Measurements from ENCODE around the gene SLC30A3. TPM values are rescaled to one million over a fixed set of nuclear protein-coding genes. Genes with fewer than 3 reads are reported as not detected.

The SLC30A3 gene
- not detected in 2 replicates for total RNA-seq

GRCh38 chr2:27262379-27263286 is at the start of gene SLC30A3:
SLC30A3 (minus strand) TSS chr2:27263047; CDS start chr2:27262906, 141 bp downstream.

GRCh38 chr2:27308359-27308881 is 45.6 kb upstream of the SLC30A3 start, which contains the start of gene UCN:
UCN (minus strand) TSS chr2:27308445; CDS start chr2:27307895, 550 bp downstream.

GRCh38 chr2:27281855-27282559 is 19.2 kb upstream of the SLC30A3 start, which contains the start of gene TRIM54:
TRIM54 (plus strand) TSS chr2:27282429; CDS start chr2:27282732, 303 bp downstream.

GRCh38 chr2:27275211-27276150 is 12.6 kb upstream of the SLC30A3 start, which contains the start of gene DNAJC5G:
DNAJC5G (plus strand) TSS chr2:27275433; CDS start chr2:27276729, 1,296 bp downstream.

GRCh38 chr2:27217173-27218121 is 45.4 kb downstream of the SLC30A3 start, which contains the start of gene CAD:
CAD (plus strand) TSS chr2:27217369; CDS start chr2:27217552, 183 bp downstream.

GRCh38 chr2:27211943-27212625 is 50.8 kb downstream of the SLC30A3 start, which contains the start of the genes ATRAID and SLC5A6:
ATRAID (plus strand) TSS chr2:27212041; CDS start chr2:27212369, 328 bp downstream.
SLC5A6 (minus strand) TSS chr2:27212268; CDS start chr2:27207650, 4,618 bp downstream.

Other genes with a start within 250 kb of the SLC30A3 start
- 22.2 and 28.2 TPM in 2 replicates for gene TMEM214, start 230.1 kb downstream of the SLC30A3 start, total RNA-seq
- 19.3 and 23.4 TPM in 2 replicates for gene AGBL5, start 211.4 kb downstream of the SLC30A3 start, total RNA-seq
- gene OST4, start 191.4 kb downstream of the SLC30A3 start, total RNA-seq = 257 and 386 TPM in 2 replicates
- 5.8 and 6.1 TPM in 2 replicates for gene EMILIN1, start 184.4 kb downstream of the SLC30A3 start, total RNA-seq
- gene KHK, start 176.3 kb downstream of the SLC30A3 start, total RNA-seq = 2.2 and 4.6 TPM in 2 replicates
- 0.70 and 3.2 TPM in 2 replicates for gene CGREF1, start 143.9 kb downstream of the SLC30A3 start, total RNA-seq
- gene ABHD1, start 139.2 kb downstream of the SLC30A3 start, total RNA-seq = not detected in 2 replicates
- gene PREB, start 128.4 kb downstream of the SLC30A3 start, total RNA-seq = 59.9 and 68.1 TPM in 2 replicates
- not detected in 2 replicates for gene PRR30, start 123.6 kb downstream of the SLC30A3 start, total RNA-seq
- gene TCF23, start 114.0 kb downstream of the SLC30A3 start, total RNA-seq = not detected in 2 replicates
- gene ATRAID, start 51.0 kb downstream of the SLC30A3 start, total RNA-seq = 120 and 148 TPM in 2 replicates
- 29.6 and 40.1 TPM in 2 replicates for gene SLC5A6, start 50.8 kb downstream of the SLC30A3 start, total RNA-seq
- gene CAD, start 45.7 kb downstream of the SLC30A3 start, total RNA-seq = 43.7 and 51.4 TPM in 2 replicates
- gene DNAJC5G, start 12.4 kb upstream of the SLC30A3 start, total RNA-seq = not detected in 2 replicates
- gene TRIM54, start 19.4 kb upstream of the SLC30A3 start, total RNA-seq = not detected in 2 replicates
- 0.49 and 1.7 TPM in 2 replicates for gene UCN, start 45.4 kb upstream of the SLC30A3 start, total RNA-seq
- 73.2 and 88.3 TPM in 2 replicates for gene MPV17, start 60.0 kb upstream of the SLC30A3 start, total RNA-seq
- 38.6 and 48.0 TPM in 2 replicates for gene GTF3C2, start 93.7 kb upstream of the SLC30A3 start, total RNA-seq
- gene EIF2B4, start 107.3 kb upstream of the SLC30A3 start, total RNA-seq = 35.3 and 37.6 TPM in 2 replicates
- gene SNX17, start 107.6 kb upstream of the SLC30A3 start, total RNA-seq = 86.1 and 106 TPM in 2 replicates
- 9.1 and 11.0 TPM in 2 replicates for gene ZNF513, start 117.7 kb upstream of the SLC30A3 start, total RNA-seq
- 114 and 115 TPM in 2 replicates for gene PPM1G, start 146.5 kb upstream of the SLC30A3 start, total RNA-seq
- 64.1 and 83.3 TPM in 2 replicates for gene NRBP1, start 165.6 kb upstream of the SLC30A3 start, total RNA-seq
- 44.1 and 86.7 TPM in 2 replicates for gene KRTCAP3, start 179.3 kb upstream of the SLC30A3 start, total RNA-seq
- gene IFT172, start 226.7 kb upstream of the SLC30A3 start, total RNA-seq = 8.2 and 9.2 TPM in 2 replicates
- 9.7 and 12.5 TPM in 2 replicates for gene FNDC4, start 232.2 kb upstream of the SLC30A3 start, total RNA-seq
- not detected in 2 replicates for gene GCKR, start 233.8 kb upstream of the SLC30A3 start, total RNA-seq